Omental fat pad (tissue), 4 donors: ENCODE measurements around the gene HELZ2. TPM values are rescaled to one million over a fixed set of nuclear protein-coding genes. Genes with fewer than 3 reads are reported as not detected.

Experiments
- ATAC-seq: fragments of 150-250 bp; one replicate; pipeline ENCODE4 v1.9.1; 2016; ENCODE audit warnings: mild to moderate bottlenecking, moderate library complexity; ENCODE audit not compliant: low FRiP score
- DNase-seq: peaks from one replicate; pipeline ENCODE4 v3.0.0-alpha.2; 2019; ENCODE audit warnings: low spot score
- CTCF ChIP-seq, 3 donors: fragments of 450-650 bp; IDR thresholded peaks; one replicate each; pipeline ENCODE4 v1.5.1; 2016 to 2017; ENCODE audit warnings: antibody characterized with exemption in 3 of 3, mild to moderate bottlenecking in 3 of 3, moderate library complexity in 2 of 3
- total RNA-seq, 4 donors: library from RNA; depleted of rRNA; stranded (reverse); fragments of >200 nt; gene quantifications; one replicate each; pipeline ENCODE4 v1.1.0, GENCODE V29; 2016

The HELZ2 gene
- total RNA-seq, 4 donors from 2014 or later, result 12.1 to 58.1 (median 31.8) TPM

- ATAC-seq (no peak), DNase-seq (no peak)
- TF ChIP-seq CTCF (IDR thresholded peaks at IDR 0.05), result no peak
Measured at GRCh38 chr20:63555661-63556381, 18.2 kb downstream of the HELZ2 start.

- ATAC-seq (no peak), DNase-seq (no peak)
- no peak for TF ChIP-seq CTCF (IDR thresholded peaks at IDR 0.05)
Measured at GRCh38 chr20:63554361-63555278, 19.4 kb downstream of the HELZ2 start.

- DNase-seq (no peak), ATAC-seq (no peak)
- TF ChIP-seq CTCF (IDR thresholded peaks at IDR 0.05), result no peak
Measured at GRCh38 chr20:63553933-63554290, 20.1 kb downstream of the HELZ2 start, which contains the start of gene FNDC11. FNDC11 (plus strand) TSS chr20:63554159; CDS start chr20:63555664, 1,505 bp downstream.

- peak; percentile 76 for ATAC-seq
- peak; percentile 70 for DNase-seq
- no peak for TF ChIP-seq CTCF (IDR thresholded peaks at IDR 0.05)
Measured at GRCh38 chr20:63553251-63553932, 20.6 kb downstream of the HELZ2 start.

- ATAC-seq (no peak), DNase-seq (no peak)
Measured at GRCh38 chr20:63552481-63553249, 21.4 kb downstream of the HELZ2 start.

More at GRCh38 chr20:63552481-63553249, 21.4 kb downstream of the HELZ2 start:
- no peak for TF ChIP-seq CTCF (IDR thresholded peaks at IDR 0.05)
